ENCODE results near the gene SMIM35. TPM values are rescaled to one million over a fixed set of nuclear protein-coding genes. Genes with fewer than 3 reads are reported as not detected.
"Not testable (repeated sequence)": the region's sequence is repeated elsewhere in the genome, so short reads cannot be mapped to it uniquely, and the experiment has no call there.

Gene SMIM35
- polyA plus RNA-seq, 1 donor from 2014 or later: 0.38 TPM

- Mint-ChIP-seq H3K4me1 (peaks cover 14 to 38% (median 22%) of the 10 kb centered on the region in 3 donors), H3K27ac (peak overlapping the region; percentile 5 to 87 (median 20)), H3K36me3 (peaks cover 2% of the 10 kb centered on the region), H3K9me3 (no peaks in the 10 kb centered on the region), H3K4me3 (peak overlapping the region; percentile 3 to 85 (median 24)), H3K27me3 (no peaks in the 10 kb centered on the region)
Measured at GRCh38 chr11:117979481-117980211, 107.1 kb downstream of the SMIM35 start.

GRCh38 chr11:117978991-117979390 lies 107.8 kb downstream of the SMIM35 start:
- Mint-ChIP-seq H3K4me3 (peak overlapping the region in 1 of 4 donors; percentile 39), H3K27me3 (no peaks in the 10 kb centered on the region), H3K9me3 (no peaks in the 10 kb centered on the region), H3K36me3 (peaks cover 2% of the 10 kb centered on the region), H3K4me1 (peaks cover 12 to 37% (median 25%) of the 10 kb centered on the region in 3 donors), H3K27ac (peak overlapping the region; percentile 5 to 80 (median 20))

- H3K36me3 Mint-ChIP-seq, H3K4me3 Mint-ChIP-seq, H3K9me3 Mint-ChIP-seq, H3K27me3 Mint-ChIP-seq, H3K27ac Mint-ChIP-seq: not testable (repeated sequence)
- peaks cover 15 to 33% (median 24%) of the 10 kb centered on the region in 3 donors for H3K4me1 Mint-ChIP-seq
Measured at GRCh38 chr11:117978291-117978910, 108.4 kb downstream of the SMIM35 start.

- H3K27me3 Mint-ChIP-seq, H3K36me3 Mint-ChIP-seq, H3K4me3 Mint-ChIP-seq, H3K9me3 Mint-ChIP-seq, H3K27ac Mint-ChIP-seq: not testable (repeated sequence)
- H3K4me1 Mint-ChIP-seq: peaks cover 17 to 33% (median 25%) of the 10 kb centered on the region in 3 donors
Measured at GRCh38 chr11:117977612-117978264, 109.0 kb downstream of the SMIM35 start.

GRCh38 chr11:117977029-117977428 lies 109.7 kb downstream of the SMIM35 start:
- no peak overlapping the region for H3K4me3 Mint-ChIP-seq
- peaks cover 17 to 33% (median 25%) of the 10 kb centered on the region in 3 donors for H3K4me1 Mint-ChIP-seq
- peaks cover 2% of the 10 kb centered on the region for H3K36me3 Mint-ChIP-seq
- H3K27me3 Mint-ChIP-seq: no peaks in the 10 kb centered on the region
- H3K27ac Mint-ChIP-seq: no peak overlapping the region
- H3K9me3 Mint-ChIP-seq: no peaks in the 10 kb centered on the region

- Mint-ChIP-seq H3K27me3 (no peaks in the 10 kb centered on the region), H3K9me3 (no peaks in the 10 kb centered on the region), H3K4me1 (peaks cover 19 to 33% (median 25%) of the 10 kb centered on the region in 3 donors), H3K4me3 (no peak overlapping the region), H3K36me3 (peaks cover 2% of the 10 kb centered on the region), H3K27ac (peak overlapping the region in 1 of 3 donors; percentile 19)
Measured at GRCh38 chr11:117976445-117976844, 110.3 kb downstream of the SMIM35 start.

- H3K4me3 Mint-ChIP-seq: no peak overlapping the region
- H3K9me3 Mint-ChIP-seq: no peaks in the 10 kb centered on the region
- H3K27me3 Mint-ChIP-seq: no peaks in the 10 kb centered on the region
- peaks cover 16 to 27% (median 18%) of the 10 kb centered on the region in 3 donors for H3K4me1 Mint-ChIP-seq
- H3K36me3 Mint-ChIP-seq: peaks cover 3% of the 10 kb centered on the region
- H3K27ac Mint-ChIP-seq: no peak overlapping the region
Measured at GRCh38 chr11:117973503-117973860, 113.3 kb downstream of the SMIM35 start.

- H3K27ac Mint-ChIP-seq: no peak overlapping the region
Measured at GRCh38 chr11:117972629-117973502, 113.9 kb downstream of the SMIM35 start.

GRCh38 chr11:117972044-117972443 lies 114.7 kb downstream of the SMIM35 start:
- no peak overlapping the region for H3K4me3 Mint-ChIP-seq
- peaks cover 2% of the 10 kb centered on the region for H3K36me3 Mint-ChIP-seq
- no peaks in the 10 kb centered on the region for H3K27me3 Mint-ChIP-seq
- H3K4me1 Mint-ChIP-seq: peaks cover 18 to 27% (median 18%) of the 10 kb centered on the region in 3 donors
- H3K27ac Mint-ChIP-seq: peak overlapping the region in 1 of 3 donors; percentile 43
- H3K9me3 Mint-ChIP-seq: no peaks in the 10 kb centered on the region

More at GRCh38 chr11:117972629-117973502, 113.9 kb downstream of the SMIM35 start:
- Mint-ChIP-seq H3K36me3 (peaks cover 3% of the 10 kb centered on the region), H3K9me3 (no peaks in the 10 kb centered on the region), H3K4me1 (peaks cover 18 to 29% (median 18%) of the 10 kb centered on the region in 3 donors), H3K4me3 (peak overlapping the region in 1 of 4 donors; percentile 17), H3K27me3 (no peaks in the 10 kb centered on the region)

GRCh38 chr11:117970400-117971024 lies 116.3 kb downstream of the SMIM35 start:
- Mint-ChIP-seq H3K27ac (peak overlapping the region in 1 of 3 donors; percentile 83), H3K4me3 (peak overlapping the region in 1 of 4 donors; percentile 72), H3K4me1 (peaks cover 18 to 26% (median 18%) of the 10 kb centered on the region in 3 donors), H3K27me3 (no peaks in the 10 kb centered on the region), H3K36me3 (peaks cover 2% of the 10 kb centered on the region), H3K9me3 (no peaks in the 10 kb centered on the region)

GRCh38 chr11:117969160-117969991 lies 117.4 kb downstream of the SMIM35 start:
- H3K9me3 Mint-ChIP-seq: no peaks in the 10 kb centered on the region
- peaks cover 5% of the 10 kb centered on the region for H3K36me3 Mint-ChIP-seq
- H3K27me3 Mint-ChIP-seq: no peaks in the 10 kb centered on the region
- H3K4me3 Mint-ChIP-seq: no peak overlapping the region
- peak overlapping the region in 1 of 3 donors; percentile 33 for H3K27ac Mint-ChIP-seq
- H3K4me1 Mint-ChIP-seq: peaks cover 12 to 23% (median 18%) of the 10 kb centered on the region in 3 donors

GRCh38 chr11:117966908-117967307 lies 119.9 kb downstream of the SMIM35 start:
- Mint-ChIP-seq H3K27ac (peak overlapping the region in 1 of 3 donors; percentile 22), H3K36me3 (peaks cover 5% of the 10 kb centered on the region), H3K27me3 (no peaks in the 10 kb centered on the region), H3K4me3 (no peak overlapping the region), H3K9me3 (no peaks in the 10 kb centered on the region), H3K4me1 (peaks cover 8 to 15% (median 12%) of the 10 kb centered on the region in 3 donors)

GRCh38 chr11:117962826-117963225 lies 123.9 kb downstream of the SMIM35 start:
- H3K9me3 Mint-ChIP-seq: peaks cover 2 to 25% (median 10%) of the 10 kb centered on the region in 3 donors
- H3K27ac Mint-ChIP-seq: peak overlapping the region in 1 of 3 donors; percentile 64

More at GRCh38 chr11:117962826-117963225, 123.9 kb downstream of the SMIM35 start:
- H3K4me1 Mint-ChIP-seq: peaks cover 3 to 17% (median 9%) of the 10 kb centered on the region in 3 donors
- H3K27me3 Mint-ChIP-seq: no peaks in the 10 kb centered on the region
- H3K4me3 Mint-ChIP-seq: no peak overlapping the region
- peaks cover 8% of the 10 kb centered on the region for H3K36me3 Mint-ChIP-seq

Data from IgD-negative memory B cell (primary cell).